ENCODE data around the gene MT4.

Gene MT4

DNA sequence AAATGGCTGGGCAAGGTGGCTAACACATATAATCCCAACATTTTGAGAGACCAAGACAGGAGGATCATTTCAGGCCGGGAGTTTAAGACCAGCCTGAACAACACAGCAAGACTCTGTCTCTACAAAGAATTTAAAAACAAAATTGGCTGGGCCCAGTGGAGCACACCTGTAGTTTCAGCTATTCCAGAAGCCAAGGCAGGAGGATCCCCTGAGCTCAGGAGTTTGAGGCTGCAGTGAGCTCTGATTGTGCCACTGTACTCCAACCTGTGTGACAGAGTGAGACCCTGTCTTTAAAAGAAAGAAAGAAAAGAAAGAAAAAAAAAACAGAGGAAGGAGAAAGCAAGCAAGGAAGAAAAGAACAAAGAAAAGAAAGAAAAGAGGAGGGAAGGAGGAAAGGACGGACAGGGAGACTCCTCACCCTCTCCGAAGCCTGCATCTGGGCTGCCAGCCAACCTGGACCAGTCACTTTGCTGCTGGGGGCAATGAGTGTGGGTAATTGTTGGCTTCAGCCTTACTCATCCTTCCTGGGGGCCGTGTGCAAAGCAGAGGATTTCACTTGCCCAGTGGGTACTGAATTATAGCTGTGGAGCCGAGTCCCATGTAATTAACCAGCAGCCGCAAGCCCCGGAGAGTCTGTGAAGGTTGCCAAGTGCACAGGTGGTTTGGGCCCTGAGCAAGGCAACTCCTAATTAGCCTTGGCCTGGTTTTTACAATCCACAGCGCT is 6.7 kb upstream of the MT4 start:
- no peak overlapping the region for H3K4me3 ChIP-seq (ENCODE audit: control insufficient read depth in 1 of 7, extremely low read depth in 1 of 7, insufficient read depth in 4 of 7, low read depth in 2 of 7, low read length in 6 of 7)
- ChIA-PET POLR2A (no interaction called here), CTCF (no interaction called here)
- H3K27ac ChIP-seq (ENCODE audit: insufficient read depth in 1 of 2, low read depth in 1 of 2, low read length in 2 of 2, poor library complexity in 1 of 2, severe bottlenecking in 2 of 2): no peak overlapping the region
- H3K36me3 ChIP-seq (ENCODE audit: control insufficient read depth in 4 of 4, insufficient read depth in 4 of 4, low read length in 3 of 4): no peaks in the 10 kb centered on the region
- 89% methylated on average over 7 of the region's 8 CpGs for WGBS (ENCODE audit: insufficient coverage)
- DNase-seq: no peak
- peaks cover 0 to 11% (median 0%) of the 10 kb centered on the region in 5 experiments for H3K27me3 ChIP-seq (replicated peaks in 2 of 5; ENCODE audit: control insufficient read depth in 4 of 5, insufficient read depth in 5 of 5, low read length in 4 of 5)
- no peaks in the 10 kb centered on the region for H3K9me3 ChIP-seq (ENCODE audit: control extremely low read depth in 1 of 5, control insufficient read depth in 4 of 5, insufficient read depth in 2 of 5, low read depth in 1 of 5, low read length in 4 of 5)
- no peaks in the 10 kb centered on the region for H3K4me1 ChIP-seq (ENCODE audit: control extremely low read depth in 1 of 4, control insufficient read depth in 4 of 4, insufficient read depth in 4 of 4, low read length in 3 of 4)

DNA sequence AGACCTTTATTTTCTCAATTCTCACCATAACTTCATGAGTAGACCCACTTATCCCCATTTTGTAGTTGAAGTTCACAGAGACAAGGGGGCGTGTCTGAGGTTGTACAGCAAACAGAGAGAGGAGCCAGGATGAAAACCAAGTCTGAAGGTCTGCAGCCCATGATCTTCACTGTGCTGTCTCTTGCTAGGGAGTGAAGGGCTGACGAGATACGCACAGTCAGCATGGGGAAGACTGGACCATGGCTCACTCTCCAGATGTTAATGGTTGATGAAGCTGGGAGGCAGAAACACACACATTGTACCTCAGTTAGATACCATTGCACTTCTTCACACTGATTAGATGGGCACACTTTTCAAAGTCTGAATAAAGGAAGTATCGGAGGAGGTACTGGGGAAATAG is 5.8 kb upstream of the MT4 start:
- H3K27ac ChIP-seq (ENCODE audit: insufficient read depth in 1 of 2, low read depth in 1 of 2, low read length in 2 of 2, poor library complexity in 1 of 2, severe bottlenecking in 2 of 2): no peak overlapping the region
- WGBS (ENCODE audit: insufficient coverage): 100% methylated on average over 2 of the region's 4 CpGs
- H3K36me3 ChIP-seq (ENCODE audit: control insufficient read depth in 4 of 4, insufficient read depth in 4 of 4, low read length in 3 of 4): no peaks in the 10 kb centered on the region
- H3K4me3 ChIP-seq (ENCODE audit: control insufficient read depth in 1 of 7, extremely low read depth in 1 of 7, insufficient read depth in 4 of 7, low read depth in 2 of 7, low read length in 6 of 7): no peak overlapping the region
- POLR2A ChIA-PET: no interaction called here
- H3K27me3 ChIP-seq (replicated peaks in 2 of 5; ENCODE audit: control insufficient read depth in 4 of 5, insufficient read depth in 5 of 5, low read length in 4 of 5): peaks cover 0 to 8% (median 0%) of the 10 kb centered on the region in 5 experiments
- H3K9me3 ChIP-seq (ENCODE audit: control extremely low read depth in 1 of 5, control insufficient read depth in 4 of 5, insufficient read depth in 2 of 5, low read depth in 1 of 5, low read length in 4 of 5): no peaks in the 10 kb centered on the region
- CTCF ChIA-PET: no interaction called here
- H3K4me1 ChIP-seq (ENCODE audit: control extremely low read depth in 1 of 4, control insufficient read depth in 4 of 4, insufficient read depth in 4 of 4, low read length in 3 of 4): no peaks in the 10 kb centered on the region
- DNase-seq: no peak

DNA sequence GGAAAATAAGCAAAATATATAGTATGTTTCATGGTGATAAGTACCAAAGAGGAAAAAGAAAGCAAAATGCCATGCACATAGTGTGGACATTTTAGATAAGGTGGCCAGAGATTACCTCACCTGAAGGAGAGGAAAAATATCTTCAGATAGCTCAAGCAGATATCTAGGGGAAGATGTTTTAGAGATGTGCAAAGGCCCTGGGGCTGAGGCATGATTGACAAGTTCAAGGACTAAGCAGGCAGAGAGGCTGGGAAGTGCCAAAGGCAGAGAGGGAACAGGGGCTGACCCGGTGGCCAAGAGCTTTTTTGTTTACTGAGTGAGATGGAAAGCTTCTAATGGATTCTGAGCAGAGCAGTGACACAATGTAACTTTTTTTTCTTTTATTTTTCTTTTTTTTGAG is 4.4 kb upstream of the MT4 start:
- H3K4me1 ChIP-seq (ENCODE audit: control extremely low read depth in 1 of 4, control insufficient read depth in 4 of 4, insufficient read depth in 4 of 4, low read length in 3 of 4): no peaks in the 10 kb centered on the region
- no peak overlapping the region for H3K4me3 ChIP-seq (ENCODE audit: control insufficient read depth in 1 of 7, extremely low read depth in 1 of 7, insufficient read depth in 4 of 7, low read depth in 2 of 7, low read length in 6 of 7)
- WGBS (ENCODE audit: insufficient coverage): 100% methylated on average over 1 of the region's 1 CpG
- DNase-seq: no peak
- CTCF ChIA-PET: interaction anchor here (0.7 to 1.5 kb wide), 3 partner anchors 15 to 32 kb away, joined by 3 to 5 read pairs (median 3); no protein-coding TSS in a partner anchor
- H3K27me3 ChIP-seq (replicated peaks in 2 of 5; ENCODE audit: control insufficient read depth in 4 of 5, insufficient read depth in 5 of 5, low read length in 4 of 5): peaks cover 0 to 10% (median 0%) of the 10 kb centered on the region in 5 experiments
- no peaks in the 10 kb centered on the region for H3K36me3 ChIP-seq (ENCODE audit: control insufficient read depth in 4 of 4, insufficient read depth in 4 of 4, low read length in 3 of 4)
- no peaks in the 10 kb centered on the region for H3K9me3 ChIP-seq (ENCODE audit: control extremely low read depth in 1 of 5, control insufficient read depth in 4 of 5, insufficient read depth in 2 of 5, low read depth in 1 of 5, low read length in 4 of 5)
- POLR2A ChIA-PET: no interaction called here
- no peak overlapping the region for H3K27ac ChIP-seq (ENCODE audit: insufficient read depth in 1 of 2, low read depth in 1 of 2, low read length in 2 of 2, poor library complexity in 1 of 2, severe bottlenecking in 2 of 2)

DNA sequence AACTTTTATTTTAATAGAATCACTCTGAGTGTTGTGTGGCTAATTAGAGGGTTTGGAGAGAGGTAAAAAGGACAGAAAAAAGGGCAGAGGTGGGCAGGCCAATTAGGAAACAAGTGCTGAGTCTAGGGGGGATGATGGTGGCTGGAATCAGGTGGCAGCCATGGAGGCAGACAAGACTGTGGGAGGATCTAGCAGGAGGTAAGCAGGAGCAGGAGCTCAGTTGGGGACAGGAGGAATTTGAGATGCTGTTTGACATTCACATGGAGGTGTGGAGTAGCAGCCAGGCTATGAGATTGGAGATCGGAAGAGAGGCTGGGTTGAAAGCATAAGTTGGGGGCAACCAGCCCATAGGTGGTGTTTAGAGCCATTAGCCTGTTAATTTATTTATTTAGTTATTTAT is 3.7 kb upstream of the MT4 start:
- Histone ChIP-seq H3K36me3 (ENCODE audit: control insufficient read depth in 4 of 4, insufficient read depth in 4 of 4, low read length in 3 of 4) (no peaks in the 10 kb centered on the region), H3K27ac (ENCODE audit: insufficient read depth in 1 of 2, low read depth in 1 of 2, low read length in 2 of 2, poor library complexity in 1 of 2, severe bottlenecking in 2 of 2) (no peak overlapping the region), H3K9me3 (ENCODE audit: control extremely low read depth in 1 of 5, control insufficient read depth in 4 of 5, insufficient read depth in 2 of 5, low read depth in 1 of 5, low read length in 4 of 5) (no peaks in the 10 kb centered on the region), H3K4me1 (ENCODE audit: control extremely low read depth in 1 of 4, control insufficient read depth in 4 of 4, insufficient read depth in 4 of 4, low read length in 3 of 4) (no peaks in the 10 kb centered on the region), H3K4me3 (ENCODE audit: control insufficient read depth in 1 of 7, extremely low read depth in 1 of 7, insufficient read depth in 4 of 7, low read depth in 2 of 7, low read length in 6 of 7) (no peak overlapping the region), H3K27me3 (replicated peaks in 2 of 5; ENCODE audit: control insufficient read depth in 4 of 5, insufficient read depth in 5 of 5, low read length in 4 of 5) (peaks cover 0 to 7% (median 0%) of the 10 kb centered on the region in 5 experiments)
- ChIA-PET POLR2A (no interaction called here), CTCF (interaction anchor here (0.9 to 1.5 kb wide), 3 partner anchors 15 to 45 kb away, joined by 3 to 5 read pairs (median 4); no protein-coding TSS in a partner anchor)
- DNase-seq: no peak
- 100% methylated on average over 1 of the region's 1 CpG for WGBS (ENCODE audit: insufficient coverage)

DNA sequence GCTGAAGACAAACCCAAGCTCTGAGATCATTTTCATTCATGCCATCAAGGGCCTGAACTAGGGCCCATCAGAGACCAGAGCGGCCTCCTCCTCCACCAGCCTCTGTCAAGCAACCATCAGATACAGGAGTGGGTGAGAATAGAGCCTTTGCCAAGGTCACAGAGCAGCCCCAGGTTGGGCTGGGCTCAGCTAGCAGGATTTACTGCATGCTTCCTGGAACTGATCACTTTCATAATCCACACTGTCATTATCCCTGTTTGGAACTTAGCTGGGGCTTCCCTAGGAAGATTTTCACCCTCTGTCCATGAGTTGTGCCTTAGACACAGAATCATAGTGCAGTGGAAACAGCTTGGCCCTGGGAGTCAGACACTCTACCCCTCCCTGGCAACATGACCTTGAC is 5.1 kb downstream of the MT4 start:
- Histone ChIP-seq H3K27me3 (replicated peaks in 2 of 5; ENCODE audit: control insufficient read depth in 4 of 5, insufficient read depth in 5 of 5, low read length in 4 of 5) (peaks cover 0 to 8% (median 2%) of the 10 kb centered on the region in 5 experiments), H3K4me3 (ENCODE audit: control insufficient read depth in 1 of 7, extremely low read depth in 1 of 7, insufficient read depth in 4 of 7, low read depth in 2 of 7, low read length in 6 of 7) (no peak overlapping the region), H3K36me3 (ENCODE audit: control insufficient read depth in 4 of 4, insufficient read depth in 4 of 4, low read length in 3 of 4) (no peaks in the 10 kb centered on the region), H3K4me1 (ENCODE audit: control extremely low read depth in 1 of 4, control insufficient read depth in 4 of 4, insufficient read depth in 4 of 4, low read length in 3 of 4) (no peaks in the 10 kb centered on the region), H3K9me3 (ENCODE audit: control extremely low read depth in 1 of 5, control insufficient read depth in 4 of 5, insufficient read depth in 2 of 5, low read depth in 1 of 5, low read length in 4 of 5) (peaks cover 0 to 4% (median 0%) of the 10 kb centered on the region in 5 experiments), H3K27ac (ENCODE audit: insufficient read depth in 1 of 2, low read depth in 1 of 2, low read length in 2 of 2, poor library complexity in 1 of 2, severe bottlenecking in 2 of 2) (no peak overlapping the region)
- no peak for DNase-seq
- CTCF ChIA-PET: interaction anchor here (1.0 to 1.2 kb wide), 4 partner anchors 32 to 132 kb away, joined by 3 to 4 read pairs (median 3); no protein-coding TSS in a partner anchor
- POLR2A ChIA-PET: no interaction called here
- 100% methylated on average over 1 of the region's 1 CpG for WGBS (ENCODE audit: insufficient coverage)

DNA sequence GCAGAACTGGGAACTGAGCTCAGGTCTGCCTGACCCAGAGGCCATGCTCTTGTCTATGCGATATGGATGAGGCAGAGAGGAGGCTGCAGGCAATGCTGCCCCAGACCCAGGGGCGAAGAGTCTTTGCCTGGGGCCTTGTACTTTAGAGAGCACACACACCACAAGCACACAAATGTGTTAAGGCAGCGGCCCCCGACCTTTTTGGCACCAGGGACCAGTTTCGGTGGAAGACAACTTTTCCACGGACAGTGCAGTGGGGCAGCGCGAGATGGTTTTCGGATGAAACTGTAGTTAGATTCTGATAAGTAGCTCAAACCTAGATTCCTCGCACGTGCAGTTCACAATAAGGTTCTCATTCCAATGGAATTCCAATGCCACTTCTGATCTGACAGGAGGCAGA is 6.7 kb downstream of the MT4 start:
- Histone ChIP-seq H3K36me3 (ENCODE audit: control insufficient read depth in 4 of 4, insufficient read depth in 4 of 4, low read length in 3 of 4) (no peaks in the 10 kb centered on the region), H3K9me3 (ENCODE audit: control extremely low read depth in 1 of 5, control insufficient read depth in 4 of 5, insufficient read depth in 2 of 5, low read depth in 1 of 5, low read length in 4 of 5) (peaks cover 0 to 4% (median 0%) of the 10 kb centered on the region in 5 experiments), H3K27ac (ENCODE audit: insufficient read depth in 1 of 2, low read depth in 1 of 2, low read length in 2 of 2, poor library complexity in 1 of 2, severe bottlenecking in 2 of 2) (no peak overlapping the region), H3K4me3 (ENCODE audit: control insufficient read depth in 1 of 7, extremely low read depth in 1 of 7, insufficient read depth in 4 of 7, low read depth in 2 of 7, low read length in 6 of 7) (no peak overlapping the region), H3K27me3 (replicated peaks in 2 of 5; ENCODE audit: control insufficient read depth in 4 of 5, insufficient read depth in 5 of 5, low read length in 4 of 5) (peaks cover 0 to 8% (median 2%) of the 10 kb centered on the region in 5 experiments), H3K4me1 (ENCODE audit: control extremely low read depth in 1 of 4, control insufficient read depth in 4 of 4, insufficient read depth in 4 of 4, low read length in 3 of 4) (no peaks in the 10 kb centered on the region)
- WGBS (ENCODE audit: insufficient coverage): 97% methylated on average over 11 of the region's 11 CpGs
- no peak for DNase-seq
- ChIA-PET POLR2A (no interaction called here), CTCF (interaction anchor here (0.9 to 2.9 kb wide), 4 partner anchors 24 to 97 kb away, joined by 3 to 15 read pairs (median 4); partner anchors contain the start of gene MT1G)

DNA sequence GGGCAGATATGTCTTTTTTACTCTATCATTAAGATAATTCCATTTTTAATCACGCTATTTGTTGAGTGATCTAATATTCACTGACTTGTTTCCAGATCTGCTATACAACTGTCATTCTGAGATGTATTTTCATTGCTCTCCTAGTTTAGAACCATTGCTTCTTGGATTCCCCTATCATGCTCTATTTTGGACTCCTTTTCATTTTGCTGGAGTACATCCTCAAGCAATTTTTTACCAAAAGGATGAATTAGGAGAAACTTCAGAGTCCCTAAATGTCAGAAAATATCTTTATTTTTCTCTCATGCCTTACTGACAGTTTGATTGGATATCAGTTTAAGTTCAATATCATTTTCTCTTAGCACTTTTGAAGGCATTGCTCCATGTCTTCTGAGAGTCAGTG is 9.8 kb downstream of the MT4 start:
- Histone ChIP-seq H3K4me1 (ENCODE audit: control extremely low read depth in 1 of 4, control insufficient read depth in 4 of 4, insufficient read depth in 4 of 4, low read length in 3 of 4) (no peaks in the 10 kb centered on the region), H3K36me3 (ENCODE audit: control insufficient read depth in 4 of 4, insufficient read depth in 4 of 4, low read length in 3 of 4) (no peaks in the 10 kb centered on the region), H3K9me3 (ENCODE audit: control extremely low read depth in 1 of 5, control insufficient read depth in 4 of 5, insufficient read depth in 2 of 5, low read depth in 1 of 5, low read length in 4 of 5) (peaks cover 0 to 4% (median 0%) of the 10 kb centered on the region in 5 experiments), H3K4me3 (ENCODE audit: control insufficient read depth in 1 of 7, extremely low read depth in 1 of 7, insufficient read depth in 4 of 7, low read depth in 2 of 7, low read length in 6 of 7) (no peak overlapping the region), H3K27ac (ENCODE audit: insufficient read depth in 1 of 2, low read depth in 1 of 2, low read length in 2 of 2, poor library complexity in 1 of 2, severe bottlenecking in 2 of 2) (no peak overlapping the region), H3K27me3 (replicated peaks in 2 of 5; ENCODE audit: control insufficient read depth in 4 of 5, insufficient read depth in 5 of 5, low read length in 4 of 5) (peaks cover 0 to 2% (median 0%) of the 10 kb centered on the region in 5 experiments)
- DNase-seq: no peak
- CTCF ChIA-PET: interaction anchor here (1.2 kb wide), 1 partner anchor 60 kb away, joined by 3 read pairs; no protein-coding TSS in a partner anchor
- WGBS (ENCODE audit: insufficient coverage): 100% methylated on average over 1 of the region's 1 CpG
- POLR2A ChIA-PET: no interaction called here

Data from common myeloid progenitor, CD34-positive (primary cell).